GM12865 (cell line): ENCODE measurements around the gene MOK.

Experiments used
- DNase-seq: peaks from one replicate; pipeline ENCODE4 v3.0.0; 2010; ENCODE audit warnings: low read depth
- H3K4me3 ChIP-seq: 2 replicates; pipeline ENCODE4 v1.5.1; 2011; ENCODE audit warnings: mild to moderate bottlenecking, low read depth, low read length, control low read depth
- TF ChIP-seq, protein P1 (sequence below): IDR thresholded peaks from 2 replicates; pipeline ENCODE4 v1.5.1; 2011; ENCODE audit warnings: low read length, control low read depth, low read depth, inconsistent platforms; ENCODE audit not compliant: insufficient read depth; ENCODE audit errors: missing control alignments

The MOK gene

DNA sequence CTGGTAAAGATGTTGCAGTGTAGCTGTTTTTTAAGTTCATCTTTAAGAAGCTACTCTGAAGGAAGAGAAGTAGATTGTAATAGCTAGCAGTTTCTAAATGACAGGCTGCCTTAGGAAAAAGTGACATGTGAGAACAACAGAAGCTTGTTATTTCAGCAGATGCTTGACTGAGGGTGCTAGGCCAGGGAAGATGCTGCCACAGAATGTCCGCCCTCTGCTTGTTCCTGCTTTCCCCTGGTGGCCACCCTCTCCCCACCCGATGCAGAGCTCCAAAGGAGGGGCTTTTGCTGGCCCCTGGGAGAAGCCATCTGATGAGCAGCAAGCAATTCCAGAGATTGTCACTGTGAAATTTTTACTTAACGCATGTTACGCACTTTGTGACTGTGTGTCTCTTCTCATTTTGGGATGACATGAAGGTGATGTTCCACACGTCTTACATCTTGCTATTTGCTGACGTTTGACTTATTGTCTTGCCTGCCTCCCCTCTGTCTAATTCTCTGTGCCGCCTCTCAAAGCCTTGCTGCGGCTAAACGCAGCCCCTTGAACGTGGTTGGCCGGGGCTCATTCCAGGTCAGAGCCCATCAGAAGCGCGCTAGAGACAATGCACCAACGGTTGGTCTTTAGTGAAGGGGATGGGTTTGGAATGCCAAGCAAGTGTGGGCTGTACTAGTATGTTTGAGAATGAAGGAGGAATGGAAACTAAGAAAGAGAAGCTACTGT, 120.5 kb downstream of the MOK start:
- H3K4me3 ChIP-seq, result no peak overlapping the region
- TF ChIP-seq, protein P1, sequence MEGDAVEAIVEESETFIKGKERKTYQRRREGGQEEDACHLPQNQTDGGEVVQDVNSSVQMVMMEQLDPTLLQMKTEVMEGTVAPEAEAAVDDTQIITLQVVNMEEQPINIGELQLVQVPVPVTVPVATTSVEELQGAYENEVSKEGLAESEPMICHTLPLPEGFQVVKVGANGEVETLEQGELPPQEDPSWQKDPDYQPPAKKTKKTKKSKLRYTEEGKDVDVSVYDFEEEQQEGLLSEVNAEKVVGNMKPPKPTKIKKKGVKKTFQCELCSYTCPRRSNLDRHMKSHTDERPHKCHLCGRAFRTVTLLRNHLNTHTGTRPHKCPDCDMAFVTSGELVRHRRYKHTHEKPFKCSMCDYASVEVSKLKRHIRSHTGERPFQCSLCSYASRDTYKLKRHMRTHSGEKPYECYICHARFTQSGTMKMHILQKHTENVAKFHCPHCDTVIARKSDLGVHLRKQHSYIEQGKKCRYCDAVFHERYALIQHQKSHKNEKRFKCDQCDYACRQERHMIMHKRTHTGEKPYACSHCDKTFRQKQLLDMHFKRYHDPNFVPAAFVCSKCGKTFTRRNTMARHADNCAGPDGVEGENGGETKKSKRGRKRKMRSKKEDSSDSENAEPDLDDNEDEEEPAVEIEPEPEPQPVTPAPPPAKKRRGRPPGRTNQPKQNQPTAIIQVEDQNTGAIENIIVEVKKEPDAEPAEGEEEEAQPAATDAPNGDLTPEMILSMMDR, result no peak
- DNase-seq, result no peak

DNA sequence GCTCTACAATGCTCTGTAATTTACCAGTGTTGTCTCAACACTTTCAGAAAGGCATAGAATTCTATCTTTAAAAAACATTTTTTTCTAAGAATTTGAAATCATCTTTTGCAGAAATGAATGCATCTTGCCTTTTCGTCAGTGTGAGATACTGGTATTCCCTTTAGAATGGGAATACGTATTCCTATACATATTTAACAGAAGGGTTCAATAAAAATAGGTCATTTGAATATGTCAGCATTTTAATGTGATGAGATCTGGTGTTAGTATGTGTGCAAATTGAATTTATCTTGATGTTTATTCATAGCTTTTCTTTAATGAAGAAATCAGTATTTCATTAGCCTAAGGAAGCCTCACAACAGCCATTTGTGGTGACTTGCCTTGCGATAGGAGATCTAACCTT, 121.1 kb downstream of the MOK start:
- H3K4me3 ChIP-seq, result no peak overlapping the region
- no peak for DNase-seq
- TF ChIP-seq, protein P1, result no peak

DNA sequence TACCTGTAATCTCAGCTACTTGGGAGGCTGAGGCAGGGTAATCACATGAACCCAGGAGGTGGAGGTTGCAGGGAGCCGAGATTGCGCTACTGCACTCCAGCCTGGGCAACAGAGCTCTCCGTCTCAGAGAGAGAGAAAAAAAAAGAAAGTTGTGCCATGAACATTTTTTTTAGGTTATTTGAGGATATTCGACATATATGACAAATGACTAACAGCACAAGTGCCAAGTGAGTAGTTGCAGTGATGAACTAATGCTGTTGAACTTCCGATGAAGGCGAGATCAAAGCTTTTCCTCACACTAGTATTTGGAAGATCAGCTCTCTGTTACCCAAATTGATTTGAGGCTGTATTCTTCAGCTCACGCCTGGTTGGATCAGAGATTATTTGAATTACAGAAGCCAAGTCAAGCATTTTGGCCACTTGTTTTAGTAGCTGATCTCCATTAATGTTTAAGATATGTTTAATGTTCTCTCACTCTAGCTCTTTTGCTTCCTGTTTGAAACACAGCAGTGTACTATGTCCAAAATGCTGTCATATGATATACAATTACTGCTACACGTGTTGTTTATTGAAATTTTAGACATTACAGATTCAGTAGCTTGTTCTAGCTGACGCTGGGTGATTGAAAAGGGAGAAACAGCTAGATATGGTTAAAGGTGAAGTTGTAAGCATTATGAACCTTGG, 121.9 kb downstream of the MOK start:
- H3K4me3 ChIP-seq, result no peak overlapping the region
- no peak for DNase-seq
- TF ChIP-seq, protein P1, result no peak

DNA sequence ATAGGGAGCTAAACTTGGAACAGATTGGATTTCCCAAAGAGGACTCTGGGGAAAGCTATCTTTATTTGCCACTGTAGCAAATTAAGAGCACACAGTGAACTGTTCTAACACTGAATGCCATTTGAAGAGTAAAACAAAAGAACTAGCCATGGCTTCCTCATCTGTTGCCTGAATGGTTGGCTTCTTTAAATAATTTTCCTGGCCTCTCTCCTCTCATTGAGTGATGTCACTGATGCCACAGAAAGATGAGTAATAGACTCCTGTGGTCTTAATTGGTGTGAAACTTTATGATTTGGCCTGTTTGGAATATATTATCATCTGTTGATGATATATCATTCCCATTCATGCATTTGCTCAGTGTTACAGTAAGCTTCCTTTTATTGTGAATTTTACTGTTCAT, 122.8 kb downstream of the MOK start:
- no peak overlapping the region for H3K4me3 ChIP-seq
- DNase-seq, result no peak
- TF ChIP-seq, protein P1, result no peak

DNA sequence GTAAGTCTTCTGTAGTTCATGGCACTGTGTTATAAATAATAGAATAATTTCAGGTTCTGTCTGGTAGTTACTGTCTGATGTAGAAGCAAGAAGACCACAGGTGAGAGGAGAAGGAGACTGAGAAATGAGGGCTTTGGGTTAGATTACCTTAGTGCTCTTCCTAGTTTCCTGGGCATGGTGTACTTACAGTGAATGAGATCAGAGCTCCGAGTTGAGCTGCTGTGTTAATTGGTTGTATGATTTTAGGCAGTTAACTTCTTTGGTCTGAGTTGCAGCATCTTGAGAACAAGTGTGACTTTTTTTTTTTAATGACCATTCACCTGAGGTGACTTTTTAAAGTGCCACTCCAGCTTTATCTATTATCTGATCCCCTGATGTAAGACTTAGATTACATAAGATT, 123.8 kb downstream of the MOK start:
- TF ChIP-seq, protein P1, result no peak
- DNase-seq, result no peak
- H3K4me3 ChIP-seq, result no peak overlapping the region

DNA sequence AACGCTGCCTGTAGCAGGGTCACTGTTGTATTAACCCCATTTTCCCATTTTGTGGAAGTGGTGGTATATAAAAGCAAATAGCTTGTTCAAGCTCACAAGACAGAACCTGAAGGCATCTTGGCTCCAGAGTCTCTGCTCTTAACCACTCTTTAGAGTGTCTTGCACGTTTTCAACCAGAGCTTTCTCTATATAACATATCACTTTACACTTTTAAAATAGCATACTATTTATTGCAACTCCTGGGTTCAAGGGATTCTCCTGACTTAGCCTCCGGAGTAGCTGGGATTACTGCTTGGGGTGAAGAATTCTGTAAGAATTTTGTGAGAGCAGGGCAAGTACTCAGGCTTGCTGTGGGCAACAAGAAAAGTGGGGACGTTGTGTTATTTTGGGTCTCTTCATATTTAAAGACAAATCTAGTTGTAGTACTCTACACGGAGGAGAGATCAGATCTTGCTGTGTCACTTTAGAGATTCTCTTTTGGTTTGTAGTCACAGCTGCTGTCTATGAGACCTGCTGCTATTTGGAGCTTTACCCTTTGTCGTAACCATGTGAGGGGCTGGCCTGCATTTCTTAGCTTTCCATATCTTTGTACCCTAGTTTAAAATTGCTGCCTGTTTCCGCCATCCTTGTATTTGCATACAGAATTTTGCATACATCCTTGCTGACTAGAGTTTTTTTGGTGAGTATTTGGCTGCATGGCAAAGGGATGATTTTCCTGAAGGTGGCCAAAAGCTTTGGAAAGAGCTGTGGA, 124.5 kb downstream of the MOK start:
- no peak overlapping the region for H3K4me3 ChIP-seq
- TF ChIP-seq, protein P1, result no peak
- no peak for DNase-seq
